PC-9 (cell line): Measurements from ENCODE around the gene ADAMTS12.

ENCODE experiments used
- CTCF ChIP-seq: fragments of 200-600 bp; sonication (generic); conservative IDR thresholded peaks from 2 replicates; pipeline ENCODE4 v1.6.1; 2017; ENCODE audit warnings: mixed run types, antibody characterized with exemption, mild to moderate bottlenecking, moderate library complexity
- EZH2 ChIP-seq: fragments of 200-600 bp; sonication (generic); IDR thresholded peaks from 2 replicates; pipeline ENCODE4 v1.8.0; 2017; ENCODE audit warnings: antibody characterized with exemption, low read depth

GRCh38 chr5:33629999-33630398 lies 261.8 kb downstream of the ADAMTS12 start:
- TF ChIP-seq CTCF (no peak), EZH2 (no peak)
